Measurements from ENCODE around the gene CLTCL1.

Gene CLTCL1

DNA sequence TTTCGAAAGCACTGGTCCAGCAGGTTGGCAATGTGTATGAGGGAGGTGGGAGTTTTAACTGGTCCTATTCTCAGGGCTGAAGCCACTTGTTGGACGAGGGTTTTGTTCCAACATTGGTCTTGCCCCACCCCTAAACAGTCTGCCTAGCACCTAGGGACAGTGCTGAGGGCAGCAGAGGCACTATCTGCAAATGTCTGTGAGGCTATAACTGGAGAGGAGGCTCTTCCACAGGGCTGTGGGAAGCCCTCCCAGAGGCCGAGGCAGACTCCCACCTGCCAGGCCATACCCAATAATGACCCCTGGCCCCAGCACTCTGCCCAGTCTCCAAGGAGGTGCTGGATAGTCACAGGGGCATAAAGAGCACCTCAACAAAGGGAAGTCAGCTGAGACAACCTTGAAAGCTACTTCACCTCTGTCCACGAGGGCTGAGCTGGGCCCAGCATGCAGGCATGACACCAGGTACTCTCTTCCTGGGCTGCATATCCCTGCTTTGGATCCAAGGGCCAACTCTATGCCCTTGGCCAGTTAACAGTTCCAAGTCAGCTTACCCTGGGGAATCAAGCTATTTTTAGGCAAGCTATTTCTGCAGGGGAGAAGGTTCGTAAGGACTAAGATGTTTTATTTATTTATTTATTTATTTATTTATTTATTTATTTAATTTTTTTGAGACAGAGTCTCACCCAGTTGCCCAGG is 72.8 kb downstream of the CLTCL1 start:
- peaks cover 46% of the 10 kb centered on the region for H3K36me3 ChIP-seq (ENCODE audit: control insufficient read depth, insufficient read depth, low read length)
- no peaks in the 10 kb centered on the region for H3K9me3 ChIP-seq (ENCODE audit: control insufficient read depth, insufficient read depth, low read depth, low read length)
- no peak overlapping the region for H3K4me3 ChIP-seq (ENCODE audit: low read depth, low read length)
- H3K27me3 ChIP-seq (ENCODE audit: control insufficient read depth, insufficient read depth, low read length) = no peaks in the 10 kb centered on the region
- no peak overlapping the region for H3K9ac ChIP-seq (ENCODE audit: low read length)
- H3K27ac ChIP-seq (ENCODE audit: low read depth, low read length) = 0 out of 2 replicates have a peak overlapping the region, but pooled peaks have one; percentile 20
- H3K4me1 ChIP-seq (ENCODE audit: control insufficient read depth, insufficient read depth, low read length) = peaks cover 25% of the 10 kb centered on the region

DNA sequence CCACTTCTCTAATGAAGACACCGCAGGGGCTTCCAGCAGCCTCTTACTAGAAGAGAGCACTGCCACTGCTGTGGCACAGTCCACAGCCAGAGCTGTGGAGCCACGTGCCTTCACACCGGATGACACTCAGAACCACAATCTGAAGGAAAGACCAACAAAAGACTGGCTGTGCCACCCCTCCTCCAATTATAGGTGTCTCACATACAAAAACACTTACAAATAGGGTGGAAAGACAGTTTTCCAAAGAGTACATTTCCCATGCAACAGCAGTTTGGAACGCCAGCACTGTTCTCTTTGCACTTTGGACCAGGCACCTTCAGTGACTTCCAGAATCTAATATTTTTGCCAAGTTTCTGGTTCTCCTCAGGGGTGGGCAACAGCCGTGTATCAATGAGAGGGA is 74.9 kb downstream of the CLTCL1 start:
- Histone ChIP-seq H3K27ac (ENCODE audit: low read depth, low read length) (no peak overlapping the region), H3K9me3 (ENCODE audit: control insufficient read depth, insufficient read depth, low read depth, low read length) (no peaks in the 10 kb centered on the region), H3K27me3 (ENCODE audit: control insufficient read depth, insufficient read depth, low read length) (no peaks in the 10 kb centered on the region), H3K4me1 (ENCODE audit: control insufficient read depth, insufficient read depth, low read length) (peaks cover 27% of the 10 kb centered on the region), H3K36me3 (ENCODE audit: control insufficient read depth, insufficient read depth, low read length) (peaks cover 28% of the 10 kb centered on the region), H3K4me3 (ENCODE audit: low read depth, low read length) (no peak overlapping the region), H3K9ac (ENCODE audit: low read length) (no peak overlapping the region)

DNA sequence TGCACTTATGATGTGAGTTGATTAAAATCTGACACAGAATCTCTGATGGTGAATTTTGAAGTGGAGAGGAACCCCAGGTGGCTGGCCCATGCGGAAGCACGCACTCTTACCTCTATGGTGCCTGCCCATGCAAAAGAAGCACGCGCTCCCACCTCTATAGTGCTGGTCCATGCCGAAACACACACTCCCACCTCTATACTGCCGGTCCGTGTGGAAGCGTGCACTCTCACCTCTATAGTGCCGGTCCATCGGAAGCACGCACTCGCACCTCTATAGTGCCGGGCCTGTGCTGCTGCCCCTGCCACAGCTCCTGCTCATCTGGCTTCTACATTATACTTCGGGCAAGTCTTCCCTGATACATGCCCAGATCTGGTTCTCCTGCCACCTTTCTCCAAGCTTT is 76.2 kb downstream of the CLTCL1 start:
- peaks cover 27% of the 10 kb centered on the region for H3K4me1 ChIP-seq (ENCODE audit: control insufficient read depth, insufficient read depth, low read length)
- H3K27ac ChIP-seq (ENCODE audit: low read depth, low read length) = no peak overlapping the region
- H3K4me3 ChIP-seq (ENCODE audit: low read depth, low read length) = no peak overlapping the region
- peaks cover 16% of the 10 kb centered on the region for H3K36me3 ChIP-seq (ENCODE audit: control insufficient read depth, insufficient read depth, low read length)
- H3K9ac ChIP-seq (ENCODE audit: low read length) = no peak overlapping the region
- H3K9me3 ChIP-seq (ENCODE audit: control insufficient read depth, insufficient read depth, low read depth, low read length) = no peaks in the 10 kb centered on the region
- no peaks in the 10 kb centered on the region for H3K27me3 ChIP-seq (ENCODE audit: control insufficient read depth, insufficient read depth, low read length)

DNA sequence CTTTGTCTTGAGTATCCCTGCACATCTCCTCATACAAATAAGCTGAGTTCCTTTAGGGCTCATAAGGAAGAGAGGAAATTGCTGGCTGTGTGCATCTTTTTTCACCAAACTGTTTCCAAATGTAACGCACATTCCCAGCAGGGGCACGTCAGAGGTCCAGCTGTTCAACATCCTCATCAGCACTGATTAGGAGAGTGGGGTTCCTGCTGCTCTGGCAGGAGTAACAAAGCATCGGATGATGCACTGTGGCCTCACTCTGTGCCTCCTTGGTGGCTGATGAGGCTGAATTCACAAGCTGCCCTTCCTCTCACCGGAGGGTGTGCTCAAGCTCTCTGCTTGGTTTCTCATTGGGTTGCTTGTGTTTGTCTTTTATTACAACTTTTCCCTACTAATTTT is 77.4 kb downstream of the CLTCL1 start:
- H3K4me1 ChIP-seq (ENCODE audit: control insufficient read depth, insufficient read depth, low read length) = peaks cover 27% of the 10 kb centered on the region
- peaks cover 17% of the 10 kb centered on the region for H3K36me3 ChIP-seq (ENCODE audit: control insufficient read depth, insufficient read depth, low read length)
- no peaks in the 10 kb centered on the region for H3K9me3 ChIP-seq (ENCODE audit: control insufficient read depth, insufficient read depth, low read depth, low read length)
- no peak overlapping the region for H3K4me3 ChIP-seq (ENCODE audit: low read depth, low read length)
- H3K27me3 ChIP-seq (ENCODE audit: control insufficient read depth, insufficient read depth, low read length) = no peaks in the 10 kb centered on the region
- no peak overlapping the region for H3K9ac ChIP-seq (ENCODE audit: low read length)
- no peak overlapping the region for H3K27ac ChIP-seq (ENCODE audit: low read depth, low read length)

DNA sequence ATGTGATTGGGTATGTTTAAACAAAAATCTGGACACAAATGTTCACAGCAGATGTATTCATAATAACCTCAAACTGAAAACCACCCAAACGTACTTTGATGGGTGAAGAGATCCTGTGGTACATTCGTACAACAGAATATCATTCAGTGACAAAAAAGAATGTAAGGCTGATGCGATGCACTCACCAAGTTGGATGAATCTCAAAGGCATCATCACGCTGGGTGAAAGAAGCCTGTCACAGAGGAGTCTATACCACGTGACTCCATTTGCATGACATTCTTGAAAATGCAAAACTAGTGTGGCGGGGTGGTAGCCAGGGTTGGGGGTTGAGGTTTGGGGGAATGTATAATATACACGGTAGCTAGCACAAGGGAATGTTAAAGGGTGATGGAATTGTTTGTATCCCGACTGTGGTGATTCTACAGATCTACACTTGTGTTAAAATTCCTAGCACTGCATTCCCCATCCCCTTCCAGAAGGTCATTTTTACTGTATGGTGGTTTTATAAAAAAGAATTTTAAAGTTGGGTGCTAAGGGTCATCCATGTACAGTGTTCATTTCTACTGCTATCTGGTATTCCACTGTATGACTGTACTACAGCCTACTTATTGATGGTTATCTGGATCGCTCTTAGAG is 78.0 kb downstream of the CLTCL1 start:
- no peak overlapping the region for H3K9ac ChIP-seq (ENCODE audit: low read length)
- no peak overlapping the region for H3K27ac ChIP-seq (ENCODE audit: low read depth, low read length)
- no peaks in the 10 kb centered on the region for H3K9me3 ChIP-seq (ENCODE audit: control insufficient read depth, insufficient read depth, low read depth, low read length)
- H3K27me3 ChIP-seq (ENCODE audit: control insufficient read depth, insufficient read depth, low read length) = no peaks in the 10 kb centered on the region
- H3K36me3 ChIP-seq (ENCODE audit: control insufficient read depth, insufficient read depth, low read length) = peaks cover 21% of the 10 kb centered on the region
- H3K4me1 ChIP-seq (ENCODE audit: control insufficient read depth, insufficient read depth, low read length) = peaks cover 24% of the 10 kb centered on the region
- H3K4me3 ChIP-seq (ENCODE audit: low read depth, low read length) = no peak overlapping the region

DNA sequence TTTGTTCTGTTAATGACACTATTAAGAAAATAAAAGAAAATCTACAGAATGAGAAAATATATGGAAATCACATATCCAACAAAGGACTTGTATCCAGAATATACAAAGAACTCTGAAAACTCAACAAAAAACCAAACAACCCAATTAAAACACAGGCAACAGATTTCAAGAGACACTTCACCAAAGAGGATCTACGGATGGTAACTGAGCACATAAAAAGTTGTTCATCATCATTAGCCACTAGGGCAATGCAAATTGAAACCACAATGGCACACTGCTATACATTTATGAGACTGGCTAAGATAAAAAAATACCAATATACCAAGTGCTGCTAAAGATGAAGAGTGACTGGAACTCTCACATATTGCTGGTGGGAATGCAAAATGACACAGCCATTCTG is 78.5 kb downstream of the CLTCL1 start:
- Histone ChIP-seq H3K4me3 (ENCODE audit: low read depth, low read length) (no peak overlapping the region), H3K4me1 (ENCODE audit: control insufficient read depth, insufficient read depth, low read length) (peaks cover 19% of the 10 kb centered on the region), H3K27ac (ENCODE audit: low read depth, low read length) (no peak overlapping the region), H3K36me3 (ENCODE audit: control insufficient read depth, insufficient read depth, low read length) (peaks cover 25% of the 10 kb centered on the region), H3K9ac (ENCODE audit: low read length) (no peak overlapping the region), H3K9me3 (ENCODE audit: control insufficient read depth, insufficient read depth, low read depth, low read length) (no peaks in the 10 kb centered on the region), H3K27me3 (ENCODE audit: control insufficient read depth, insufficient read depth, low read length) (no peaks in the 10 kb centered on the region)

DNA sequence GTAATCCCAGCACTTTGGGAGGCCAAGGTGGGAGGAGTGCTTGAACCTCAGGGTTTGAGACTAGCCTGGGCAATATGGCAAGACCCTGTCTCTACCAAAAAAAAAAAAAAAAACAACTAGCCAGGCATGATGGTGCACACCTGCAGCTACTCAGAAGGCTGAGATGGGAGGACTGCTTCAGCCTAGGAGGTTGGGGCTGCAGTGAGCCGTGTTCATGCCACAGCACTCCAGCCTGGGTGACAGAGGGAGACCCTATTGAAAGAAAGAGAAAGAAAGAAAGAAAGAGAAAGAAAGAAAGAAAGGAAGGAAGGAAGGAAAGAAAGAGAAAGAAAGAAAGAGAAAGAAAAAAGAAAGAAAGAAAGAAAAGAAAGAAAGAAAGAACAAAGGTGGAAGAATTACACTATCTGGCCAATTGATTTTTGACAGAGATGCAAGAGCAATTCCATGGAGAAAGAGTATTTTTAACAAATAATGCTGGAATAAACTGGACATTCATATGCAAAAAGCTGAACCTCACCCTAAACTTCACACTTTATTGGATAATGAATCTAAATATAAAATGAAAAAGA is 79.1 kb downstream of the CLTCL1 start:
- Histone ChIP-seq H3K27me3 (ENCODE audit: control insufficient read depth, insufficient read depth, low read length) (no peaks in the 10 kb centered on the region), H3K27ac (ENCODE audit: low read depth, low read length) (no peak overlapping the region), H3K4me1 (ENCODE audit: control insufficient read depth, insufficient read depth, low read length) (peaks cover 15% of the 10 kb centered on the region), H3K36me3 (ENCODE audit: control insufficient read depth, insufficient read depth, low read length) (peaks cover 25% of the 10 kb centered on the region), H3K4me3 (ENCODE audit: low read depth, low read length) (no peak overlapping the region), H3K9me3 (ENCODE audit: control insufficient read depth, insufficient read depth, low read depth, low read length) (no peaks in the 10 kb centered on the region), H3K9ac (ENCODE audit: low read length) (no peak overlapping the region)

DNA sequence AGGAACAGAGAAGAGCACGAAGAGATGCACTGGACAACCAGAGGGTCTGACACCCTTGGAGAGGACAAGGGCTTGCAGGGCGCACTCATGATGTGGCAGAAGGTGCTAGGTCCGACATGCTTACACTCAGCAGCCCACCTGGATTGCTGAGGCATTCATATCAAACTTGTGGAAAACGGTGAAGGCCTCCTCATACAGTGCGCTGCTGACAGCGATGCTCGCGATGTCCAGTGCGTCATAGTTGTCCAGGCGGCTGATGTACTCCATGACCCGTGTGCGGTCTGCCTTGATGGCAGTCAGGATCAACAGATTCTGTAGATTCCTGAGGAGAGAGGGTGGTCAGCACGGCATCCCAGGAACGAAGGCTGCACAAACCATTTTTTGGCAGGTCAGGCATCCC is 81.3 kb downstream of the CLTCL1 start:
- Histone ChIP-seq H3K9ac (ENCODE audit: low read length) (no peak overlapping the region), H3K36me3 (ENCODE audit: control insufficient read depth, insufficient read depth, low read length) (peaks cover 16% of the 10 kb centered on the region), H3K4me1 (ENCODE audit: control insufficient read depth, insufficient read depth, low read length) (peaks cover 15% of the 10 kb centered on the region), H3K27me3 (ENCODE audit: control insufficient read depth, insufficient read depth, low read length) (no peaks in the 10 kb centered on the region), H3K27ac (ENCODE audit: low read depth, low read length) (no peak overlapping the region), H3K4me3 (ENCODE audit: low read depth, low read length) (no peak overlapping the region), H3K9me3 (ENCODE audit: control insufficient read depth, insufficient read depth, low read depth, low read length) (no peaks in the 10 kb centered on the region)

DNA sequence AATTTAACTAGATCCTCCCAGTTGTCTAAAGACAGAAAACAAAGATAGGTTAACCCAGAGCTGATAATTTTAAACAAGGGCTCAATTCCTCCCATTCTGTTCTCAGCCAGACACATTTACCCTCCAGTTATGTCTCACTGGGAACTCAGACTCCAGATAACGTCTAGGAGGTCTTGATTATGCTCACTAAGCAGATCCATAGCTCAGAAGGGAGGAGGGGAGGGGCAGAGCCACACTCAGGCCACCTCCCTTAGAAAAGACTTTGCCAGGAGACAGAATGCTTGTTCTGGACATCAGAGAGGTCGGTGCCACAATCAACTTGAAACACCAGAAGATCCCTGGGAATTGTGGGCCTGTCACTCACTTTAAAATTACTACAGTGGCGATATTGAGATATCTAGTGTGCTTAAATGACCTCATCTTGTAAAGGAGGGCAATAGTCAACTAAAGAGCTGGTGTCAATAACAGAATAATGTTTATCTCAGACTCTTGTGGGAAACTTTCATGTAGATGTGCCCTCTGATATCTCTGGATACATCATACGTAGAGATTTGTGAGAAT is 83.2 kb downstream of the CLTCL1 start:
- no peaks in the 10 kb centered on the region for H3K27me3 ChIP-seq (ENCODE audit: control insufficient read depth, insufficient read depth, low read length)
- no peaks in the 10 kb centered on the region for H3K9me3 ChIP-seq (ENCODE audit: control insufficient read depth, insufficient read depth, low read depth, low read length)
- no peak overlapping the region for H3K27ac ChIP-seq (ENCODE audit: low read depth, low read length)
- H3K4me1 ChIP-seq (ENCODE audit: control insufficient read depth, insufficient read depth, low read length) = peaks cover 5% of the 10 kb centered on the region
- H3K36me3 ChIP-seq (ENCODE audit: control insufficient read depth, insufficient read depth, low read length) = peaks cover 16% of the 10 kb centered on the region
- H3K4me3 ChIP-seq (ENCODE audit: low read depth, low read length) = no peak overlapping the region
- H3K9ac ChIP-seq (ENCODE audit: low read length) = no peak overlapping the region

DNA sequence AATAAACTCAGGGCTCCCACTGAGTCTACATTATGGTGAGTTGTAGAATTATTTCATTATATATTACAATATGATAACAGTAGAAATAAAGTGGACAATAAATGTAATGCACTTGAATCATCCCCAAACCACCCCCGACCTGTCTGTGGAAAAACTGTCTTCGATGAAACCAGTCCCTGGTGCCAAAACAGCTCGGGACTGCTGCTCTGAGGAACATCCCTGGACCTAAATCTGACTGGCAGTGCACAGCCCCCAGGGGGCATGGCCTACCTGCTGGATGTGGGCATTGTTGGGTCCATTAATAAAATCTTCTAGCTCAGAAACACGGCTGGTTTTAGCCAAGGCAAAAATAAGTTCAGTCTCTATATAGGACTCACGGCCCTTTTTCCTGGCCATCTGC is 83.6 kb downstream of the CLTCL1 start:
- Histone ChIP-seq H3K4me1 (ENCODE audit: control insufficient read depth, insufficient read depth, low read length) (peaks cover under 1% of the 10 kb centered on the region; the same call in 1 of the 2 replicates), H3K36me3 (ENCODE audit: control insufficient read depth, insufficient read depth, low read length) (peaks cover 16% of the 10 kb centered on the region), H3K9me3 (ENCODE audit: control insufficient read depth, insufficient read depth, low read depth, low read length) (no peaks in the 10 kb centered on the region), H3K27me3 (ENCODE audit: control insufficient read depth, insufficient read depth, low read length) (no peaks in the 10 kb centered on the region), H3K27ac (ENCODE audit: low read depth, low read length) (no peak overlapping the region), H3K9ac (ENCODE audit: low read length) (no peak overlapping the region), H3K4me3 (ENCODE audit: low read depth, low read length) (no peak overlapping the region)

DNA sequence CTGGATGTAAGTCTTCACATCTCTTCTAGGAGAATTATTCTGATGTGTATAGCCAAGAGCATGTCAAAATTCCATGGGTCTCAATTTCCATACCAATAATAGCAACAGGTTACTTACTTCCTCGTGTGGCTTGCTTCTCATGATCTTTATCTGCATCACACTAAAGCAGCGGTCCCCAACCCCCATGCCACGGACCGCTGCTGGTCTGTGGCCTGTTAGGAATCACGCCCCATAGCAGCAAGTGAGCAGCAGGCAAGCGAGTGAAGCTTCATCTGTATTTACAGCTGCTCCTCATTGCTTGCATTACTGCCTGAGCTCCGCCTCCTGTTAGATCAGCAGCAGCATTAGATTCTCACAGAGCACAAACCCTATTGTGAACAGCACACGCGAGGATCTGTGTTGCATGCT is 84.1 kb downstream of the CLTCL1 start:
- Histone ChIP-seq H3K27ac (ENCODE audit: low read depth, low read length) (no peak overlapping the region), H3K9ac (ENCODE audit: low read length) (no peak overlapping the region), H3K27me3 (ENCODE audit: control insufficient read depth, insufficient read depth, low read length) (no peaks in the 10 kb centered on the region)

More for the DNA sequence above, 84.1 kb downstream of the CLTCL1 start:
- Histone ChIP-seq H3K36me3 (ENCODE audit: control insufficient read depth, insufficient read depth, low read length) (peaks cover 16% of the 10 kb centered on the region), H3K4me3 (ENCODE audit: low read depth, low read length) (no peak overlapping the region), H3K9me3 (ENCODE audit: control insufficient read depth, insufficient read depth, low read depth, low read length) (no peaks in the 10 kb centered on the region), H3K4me1 (ENCODE audit: control insufficient read depth, insufficient read depth, low read length) (no peaks in the 10 kb centered on the region)
